HG03060 (cell line): Measurements from ENCODE around the gene ACCSL.

Source experiments
- ATAC-seq: cut with Tn5 transposase; IDR thresholded peaks from one replicate; pipeline ENCODE4 v1.9.1; 2021; ENCODE audit warnings: low read depth, moderate number of reproducible peaks; ENCODE audit not compliant: unreplicated experiment

ACCSL gene

GRCh38 chr11:44047931-44048431 lies at the start of gene ACCSL:
Gene ACCSL (plus strand): TSS chr11:44047981. CDS start chr11:44048037, 56 bp downstream.
- no peak for ATAC-seq

DNA sequence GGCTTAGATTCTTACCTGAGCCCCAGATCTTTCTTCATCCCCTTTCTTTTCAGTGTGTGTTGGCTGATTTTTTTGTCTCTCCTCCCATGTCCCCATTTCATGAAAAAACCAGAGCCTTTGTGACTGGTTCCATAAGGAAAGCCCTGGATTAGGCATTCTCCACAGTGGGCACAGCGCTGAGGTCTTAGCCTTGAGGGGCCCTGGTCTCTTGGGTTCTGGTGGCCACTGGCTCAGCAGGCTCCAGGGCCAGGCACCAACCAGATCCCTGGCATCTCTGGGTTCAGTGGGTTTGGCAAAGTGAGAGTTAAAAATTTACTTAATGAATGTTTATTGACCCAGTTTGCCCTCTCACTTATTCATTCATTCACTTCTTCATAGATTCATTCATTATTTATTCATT lies 49.5 kb upstream of the ACCSL start:
- no peak for ATAC-seq

DNA sequence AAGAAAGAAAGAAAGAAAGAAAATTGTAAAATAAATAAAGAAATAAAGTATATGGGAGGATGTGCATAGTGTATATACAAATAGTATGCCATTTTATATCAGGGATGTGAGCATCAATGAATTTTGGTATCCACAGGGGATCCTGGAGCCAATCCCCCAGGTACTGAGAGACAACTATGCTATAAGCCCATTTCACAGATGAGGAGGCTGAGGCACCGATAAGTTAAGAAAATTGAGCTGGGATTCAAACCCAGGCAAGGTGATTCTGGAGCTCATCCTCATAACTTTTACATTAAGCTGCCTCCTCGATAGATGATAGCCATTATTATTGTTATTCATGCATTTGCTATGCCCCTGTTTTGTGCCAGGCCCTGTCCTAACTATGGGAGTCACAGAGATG lies 47.0 kb upstream of the ACCSL start:
- ATAC-seq, result no peak

- ATAC-seq, result no peak
Observed at GRCh38 chr11:44002191-44003093, 45.3 kb upstream of the ACCSL start.

DNA sequence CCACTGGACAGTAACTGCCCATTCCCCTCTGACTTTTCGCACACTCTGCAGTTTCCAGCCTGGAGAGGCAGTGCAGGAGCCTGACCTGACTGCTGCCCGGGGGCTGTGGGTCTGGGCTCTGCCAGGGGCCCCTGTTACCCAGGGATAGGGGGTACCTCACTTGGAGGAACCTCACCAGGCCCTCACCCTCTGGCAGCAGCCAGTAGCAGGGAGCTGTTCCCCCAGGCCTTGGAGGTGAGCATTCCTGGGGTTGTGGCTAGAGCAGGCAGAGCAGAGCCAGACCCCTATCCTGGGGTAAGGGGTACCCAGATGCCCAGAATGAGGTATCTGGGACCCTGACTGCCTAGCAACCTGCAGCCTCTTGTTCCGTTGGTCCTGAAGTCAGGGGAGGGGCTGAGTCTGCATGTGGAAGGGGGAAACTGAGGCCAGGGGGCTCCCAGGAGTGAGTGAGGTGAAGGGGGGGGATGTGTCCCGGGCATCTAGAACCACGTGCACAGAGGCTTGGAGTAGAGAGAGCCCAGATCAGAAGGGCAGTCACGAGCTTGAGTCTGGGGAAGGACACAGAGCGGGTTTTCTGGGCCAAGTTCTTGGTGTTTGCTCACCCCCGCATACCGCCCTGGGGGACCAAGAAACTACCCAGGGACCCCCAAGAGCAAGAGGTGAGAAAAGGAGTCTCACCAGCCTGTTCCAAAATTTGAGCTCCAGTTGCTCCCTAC lies 43.9 kb upstream of the ACCSL start:
- ATAC-seq, result no peak

DNA sequence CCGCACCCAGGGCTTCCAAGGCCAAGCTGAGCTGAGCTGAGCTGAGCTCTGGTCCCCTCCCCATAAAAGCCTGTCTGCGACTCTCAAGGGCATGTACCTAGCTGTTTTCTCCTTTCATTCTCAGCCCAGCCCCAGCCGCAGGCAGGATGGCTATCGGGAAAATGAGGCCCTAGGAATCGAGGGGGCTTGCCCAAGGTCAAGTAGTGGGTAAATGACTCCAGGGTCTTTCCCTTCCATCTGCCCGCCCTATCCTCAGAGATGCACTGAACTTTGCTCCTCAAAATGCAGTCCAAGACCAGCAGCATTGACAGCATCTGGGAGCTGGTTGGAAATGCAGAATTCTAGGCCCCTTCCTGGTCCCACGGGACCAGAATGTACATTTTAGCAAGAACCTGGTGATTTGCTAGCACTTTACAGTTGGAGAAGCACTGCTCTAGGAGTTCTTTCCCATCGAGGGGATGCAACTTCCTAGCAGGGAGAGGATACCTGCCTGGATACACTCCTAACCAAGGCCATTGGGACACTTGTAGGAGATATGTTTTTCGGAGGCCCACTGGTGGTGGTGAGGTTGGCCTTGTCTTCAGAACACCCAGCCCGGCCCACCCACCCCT lies 43.2 kb upstream of the ACCSL start:
- no peak for ATAC-seq

GRCh38 chr11:44005063-44005701 lies 42.6 kb upstream of the ACCSL start:
- ATAC-seq, result no peak

DNA sequence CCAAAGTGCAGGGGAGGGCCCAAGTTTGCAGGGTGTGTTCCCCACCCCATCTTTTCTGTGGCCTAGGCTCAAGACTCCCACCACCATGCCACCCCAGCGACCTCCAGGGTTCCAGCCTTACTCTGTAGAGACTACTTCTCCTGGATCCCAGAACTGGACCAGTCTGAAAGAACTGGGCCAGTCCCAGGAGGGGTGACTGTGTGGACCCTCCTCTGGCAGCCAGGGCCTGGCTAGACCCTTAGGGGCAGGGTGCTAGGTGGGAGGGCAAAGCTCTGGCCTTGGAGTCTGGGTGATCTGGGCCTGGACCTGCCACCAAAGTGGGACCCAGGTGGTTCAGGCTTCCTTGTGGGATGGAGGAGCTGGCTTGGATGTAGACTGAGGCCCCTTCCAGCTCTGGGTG lies 41.8 kb upstream of the ACCSL start:
- ATAC-seq, result no peak

- ATAC-seq, result no peak
Observed at GRCh38 chr11:44006917-44007361, 40.8 kb upstream of the ACCSL start.

DNA sequence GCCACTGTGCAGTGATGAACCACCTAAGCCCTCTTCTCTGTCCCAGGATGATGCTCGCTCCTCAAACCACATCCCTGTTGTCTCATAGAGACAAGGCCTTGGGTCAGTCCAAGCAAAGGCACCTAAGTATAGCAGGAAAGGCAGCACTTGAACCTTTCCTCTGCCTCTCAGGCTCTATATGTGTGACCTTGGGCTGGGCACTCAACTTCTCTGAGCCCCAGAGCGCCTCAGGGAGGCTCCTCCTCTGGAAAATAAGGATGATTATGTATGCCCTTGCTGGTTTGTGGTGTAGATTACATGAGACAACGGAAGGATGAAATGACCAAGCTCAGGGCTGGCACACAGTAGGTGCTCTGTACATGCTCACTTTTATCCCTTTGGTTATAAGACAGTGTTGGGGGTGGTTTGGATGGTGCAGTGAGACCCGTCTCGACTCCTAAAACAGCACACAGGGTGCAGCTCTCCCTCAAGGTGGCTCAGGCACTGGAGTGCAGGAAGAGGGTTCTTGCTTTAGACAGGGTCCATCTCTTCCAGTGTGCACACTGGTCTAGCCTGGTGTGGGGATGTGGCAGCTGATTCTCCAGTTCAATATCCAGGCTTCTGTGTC lies 40.2 kb upstream of the ACCSL start:
- no peak for ATAC-seq

DNA sequence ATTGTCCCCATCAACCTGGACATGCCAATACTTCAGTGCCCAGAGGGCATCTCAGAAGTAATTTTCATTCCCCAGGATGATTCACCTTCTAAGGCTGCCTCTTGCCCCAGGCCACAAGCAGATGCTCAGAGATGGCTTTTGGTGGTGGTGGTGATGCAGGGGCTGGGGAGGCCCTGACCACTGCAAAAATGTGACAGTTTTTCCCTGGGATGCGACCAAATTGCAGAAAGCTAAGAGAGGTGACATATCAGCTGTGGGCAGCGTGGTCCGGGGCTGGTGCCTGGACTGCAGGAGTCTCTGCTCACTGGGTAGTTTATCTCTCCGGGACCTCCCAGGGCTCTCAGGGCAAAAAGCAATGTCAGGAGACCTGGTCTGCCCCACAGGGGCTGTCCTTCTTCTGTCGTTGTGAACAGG lies 39.7 kb upstream of the ACCSL start:
- ATAC-seq, result no peak

GRCh38 chr11:44008698-44009097 lies 39.1 kb upstream of the ACCSL start:
- no peak for ATAC-seq

DNA sequence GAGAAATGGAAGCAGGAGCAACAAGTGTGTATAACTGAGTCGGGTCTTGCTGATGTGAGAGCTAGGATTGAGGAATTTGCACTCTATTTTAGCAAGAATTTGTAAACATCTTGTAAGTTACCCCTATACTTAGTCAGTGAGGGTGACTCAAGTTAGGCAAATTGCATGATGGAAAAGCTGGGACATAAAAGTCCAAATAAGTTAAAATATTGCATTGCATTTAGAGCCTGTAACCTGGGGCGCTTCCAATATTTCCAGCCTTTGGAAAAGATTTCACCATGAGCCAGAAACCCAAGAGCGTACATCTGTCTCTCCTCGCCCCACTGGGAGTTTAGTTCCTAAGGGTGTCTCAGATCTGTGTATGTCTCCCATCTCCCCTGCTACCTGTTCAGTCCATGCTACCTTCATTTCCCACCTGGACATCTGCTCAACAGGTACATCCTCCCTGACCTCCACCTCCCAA lies 37.0 kb upstream of the ACCSL start:
- ATAC-seq, result no peak

GRCh38 chr11:44011797-44012196 lies 36.0 kb upstream of the ACCSL start:
- ATAC-seq, result no peak

GRCh38 chr11:44014968-44015623 lies 32.7 kb upstream of the ACCSL start:
- no peak for ATAC-seq

GRCh38 chr11:44015624-44016007 lies 32.2 kb upstream of the ACCSL start:
- no peak for ATAC-seq

DNA sequence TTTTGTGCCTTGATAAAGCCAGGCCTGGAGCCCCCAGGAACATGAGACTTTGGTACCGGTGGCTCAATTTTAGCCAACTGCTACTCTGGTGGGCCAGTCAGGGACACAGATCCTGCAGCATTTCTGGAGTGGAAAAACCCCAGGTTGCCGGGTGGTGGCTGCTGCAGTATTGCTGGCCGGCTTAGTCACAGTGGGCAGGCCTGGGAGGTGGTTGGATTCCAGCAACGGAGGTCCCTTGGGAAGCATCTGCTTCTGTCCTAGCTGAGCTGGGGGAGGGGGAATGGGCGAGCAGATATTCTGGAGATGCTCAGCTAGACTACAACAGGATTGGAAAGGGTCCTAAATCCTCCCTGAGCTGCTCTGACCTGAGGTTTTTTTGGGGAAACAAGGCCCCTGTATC lies 31.6 kb upstream of the ACCSL start:
- no peak for ATAC-seq

DNA sequence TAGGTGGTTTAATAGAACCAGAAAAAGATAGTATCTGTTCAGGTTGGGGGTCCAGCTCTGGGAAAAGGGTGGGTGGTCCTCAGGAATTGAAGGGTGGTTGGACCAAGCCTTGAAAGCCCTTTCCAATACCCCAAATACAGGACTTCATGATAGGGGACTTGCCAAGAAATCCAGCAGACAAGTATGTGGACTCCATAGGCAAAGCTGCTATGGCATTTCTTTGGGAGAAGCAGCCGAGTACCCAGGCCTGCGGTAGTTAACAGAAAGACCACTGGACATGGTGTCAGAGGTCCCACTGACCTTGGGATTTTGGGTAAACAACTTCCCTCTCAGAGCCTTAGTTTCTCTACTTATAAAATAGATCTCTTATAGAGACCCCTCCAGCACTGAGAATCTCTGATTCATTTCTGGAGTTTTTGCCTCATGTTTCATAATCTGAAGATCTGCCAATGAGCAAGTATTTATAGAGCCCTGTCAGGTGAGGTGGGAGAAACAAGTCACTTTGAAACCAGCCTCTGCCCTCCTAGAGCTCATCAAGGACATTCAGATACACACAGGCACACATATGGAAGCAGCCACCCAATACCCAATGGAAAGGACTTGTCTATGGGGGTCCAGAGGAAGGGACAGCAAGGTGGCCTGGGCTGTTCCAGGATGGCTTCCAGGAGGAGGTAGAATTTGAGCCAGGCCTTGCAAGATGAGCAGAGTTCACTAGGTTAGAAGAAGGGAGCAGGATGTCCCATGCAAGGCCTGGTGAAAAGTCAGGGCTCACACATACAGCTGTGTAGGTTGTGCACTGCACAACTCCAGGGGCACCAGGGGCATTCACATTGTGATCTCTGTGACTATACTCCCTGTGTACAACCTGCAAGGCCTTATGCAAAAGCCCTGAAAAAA lies 31.0 kb upstream of the ACCSL start:
- ATAC-seq, result no peak
